ENCODE data around the gene FBXW2.

FBXW2 gene

GRCh38 chr9:120792898-120793765 lies at the start of gene FBXW2:
Gene FBXW2 (minus strand): TSS chr9:120793416. CDS start chr9:120788258, 5,158 bp downstream.
- DNase-seq: peak; percentile 79
- TF ChIP-seq CTCF (IDR thresholded peaks at IDR 0.05; ENCODE audit: low read depth, low read length, missing control alignments): no peak
- Histone ChIP-seq H3K4me3 (ENCODE audit: low read depth, low read length) (peak within 1 kb of the TSS; percentile 76), H3K36me3 (replicated peaks) (peaks cover 5% of the 10 kb centered on the region), H3K27ac (peak within 1 kb of the TSS; percentile 64), H3K27me3 (replicated peaks) (no peaks in the 10 kb centered on the region)
- in situ Hi-C loops (cut with HindIII; ENCODE audit: low pct_ligation_motif_present, low sequenced_read_pairs): no loop called here

- DNase-seq: no peak
- TF ChIP-seq CTCF (IDR thresholded peaks at IDR 0.05; ENCODE audit: low read depth, low read length, missing control alignments): no peak
- Histone ChIP-seq H3K4me3 (ENCODE audit: low read depth, low read length) (peak overlapping the region; percentile 96), H3K36me3 (replicated peaks) (peaks cover 6% of the 10 kb centered on the region), H3K27me3 (replicated peaks) (no peaks in the 10 kb centered on the region), H3K27ac (peak overlapping the region; percentile 75)
- in situ Hi-C loops (cut with HindIII; ENCODE audit: low pct_ligation_motif_present, low sequenced_read_pairs): no loop called here
Observed at GRCh38 chr9:120841930-120842684, 48.9 kb upstream of the FBXW2 start.

GRCh38 chr9:120839146-120839545 lies 45.9 kb upstream of the FBXW2 start:
- in situ Hi-C loops (cut with HindIII; ENCODE audit: low pct_ligation_motif_present, low sequenced_read_pairs): no loop called here
- TF ChIP-seq CTCF (IDR thresholded peaks at IDR 0.05; ENCODE audit: low read depth, low read length, missing control alignments): no peak
- no peaks in the 10 kb centered on the region for H3K27me3 ChIP-seq (replicated peaks)
- no peak overlapping the region for H3K27ac ChIP-seq
- peaks cover 15% of the 10 kb centered on the region for H3K36me3 ChIP-seq (replicated peaks)
- no peak for DNase-seq
- no peak overlapping the region for H3K4me3 ChIP-seq (ENCODE audit: low read depth, low read length)

- Histone ChIP-seq H3K27me3 (replicated peaks) (no peaks in the 10 kb centered on the region), H3K27ac (no peak overlapping the region), H3K4me3 (ENCODE audit: low read depth, low read length) (no peak overlapping the region), H3K36me3 (replicated peaks) (peaks cover 18% of the 10 kb centered on the region)
- no peak for DNase-seq
- TF ChIP-seq CTCF (IDR thresholded peaks at IDR 0.05; ENCODE audit: low read depth, low read length, missing control alignments): no peak
- in situ Hi-C loops (cut with HindIII; ENCODE audit: low pct_ligation_motif_present, low sequenced_read_pairs): no loop called here
Observed at GRCh38 chr9:120837921-120838320, 44.7 kb upstream of the FBXW2 start.

- TF ChIP-seq CTCF (IDR thresholded peaks at IDR 0.05; ENCODE audit: low read depth, low read length, missing control alignments): no peak
- Histone ChIP-seq H3K36me3 (replicated peaks) (peaks cover 47% of the 10 kb centered on the region), H3K27ac (no peak overlapping the region), H3K27me3 (replicated peaks) (no peaks in the 10 kb centered on the region), H3K4me3 (ENCODE audit: low read depth, low read length) (no peak overlapping the region)
- no peak for DNase-seq
- in situ Hi-C loops (cut with HindIII; ENCODE audit: low pct_ligation_motif_present, low sequenced_read_pairs): no loop called here
Observed at GRCh38 chr9:120833325-120833724, 40.1 kb upstream of the FBXW2 start.

Measured in brain microvascular endothelial cell (primary cell).